Left renal pelvis (tissue), 4 donors: ENCODE data around the gene CANT1. TPM values are rescaled to one million over a fixed set of nuclear protein-coding genes. Genes with fewer than 3 reads are reported as not detected.

Source experiments
- DNase-seq, 4 donors: peaks; one replicate each; pipeline ENCODE4 v3.0.0-alpha.2; 2013; ENCODE audit warnings: low read depth in 4 of 4, low spot score in 3 of 4
- polyA plus RNA-seq, 4 donors: library from polyadenylated mRNA; unstranded; fragments of 120-200 nt; gene quantifications; one replicate each; pipeline ENCODE4 v1.2.1, GENCODE V29; 2013; ENCODE audit not compliant: insufficient read length in 4 of 4

CANT1 gene
- 10 to 100 TPM; 40.0 to 55.6 (median 45.9) TPM for polyA plus RNA-seq

- DNase-seq: peak; percentile 77 to 82 (median 80)
Observed at GRCh38 chr17:79009397-79010303, at the start of gene CANT1. Gene CANT1, minus strand, starts transcription at chr17:79009764. Its CDS starts 12,142 bp downstream, at chr17:78997622.

GRCh38 chr17:79057737-79058385 lies 48.3 kb upstream of the CANT1 start:
- no peak for DNase-seq

DNA sequence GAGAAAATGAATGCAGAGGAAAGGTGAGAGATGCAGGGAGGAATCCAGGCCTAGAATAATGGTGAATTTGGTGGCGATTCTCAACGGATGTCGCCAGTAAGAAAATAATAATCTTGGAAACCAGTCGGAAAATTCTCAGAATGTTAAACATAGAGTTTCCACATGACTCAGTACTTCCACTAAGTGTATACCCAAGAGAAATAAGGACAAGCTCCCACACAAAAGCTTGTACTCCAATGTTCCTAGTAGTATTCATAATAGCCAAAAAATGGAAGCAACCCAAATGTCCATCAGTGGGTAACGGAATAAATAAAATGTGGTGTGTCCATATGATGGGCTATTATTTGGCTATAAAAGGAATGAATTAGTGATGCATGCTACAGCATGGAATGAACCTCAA lies 45.6 kb upstream of the CANT1 start:
- no peak for DNase-seq

- DNase-seq: no peak
Observed at GRCh38 chr17:79054200-79054960, 44.8 kb upstream of the CANT1 start.

- no peak for DNase-seq
Observed at GRCh38 chr17:79053251-79053925, 43.8 kb upstream of the CANT1 start.

DNA sequence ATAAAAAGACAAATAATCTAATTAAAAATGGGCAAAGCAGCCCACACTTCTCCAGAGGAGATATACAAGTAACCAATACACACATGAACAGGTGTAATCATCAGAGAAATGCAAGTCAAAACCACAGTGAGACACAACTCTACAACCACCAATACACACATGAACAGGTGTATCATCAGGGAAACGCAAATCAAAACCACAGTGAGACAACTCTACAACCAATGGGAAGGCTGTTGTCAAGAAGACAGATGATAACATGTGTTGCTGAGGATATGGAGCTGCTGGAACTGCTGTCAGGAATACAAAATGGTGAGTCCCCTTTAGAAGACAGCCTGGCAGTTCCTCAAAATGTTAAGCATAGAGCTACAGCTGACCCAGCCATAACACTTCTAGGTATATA lies 42.6 kb upstream of the CANT1 start:
- DNase-seq: no peak

GRCh38 chr17:79051306-79051705 lies 41.7 kb upstream of the CANT1 start:
- DNase-seq: no peak

GRCh38 chr17:79050551-79050950 lies 41.0 kb upstream of the CANT1 start:
- DNase-seq: no peak

DNA sequence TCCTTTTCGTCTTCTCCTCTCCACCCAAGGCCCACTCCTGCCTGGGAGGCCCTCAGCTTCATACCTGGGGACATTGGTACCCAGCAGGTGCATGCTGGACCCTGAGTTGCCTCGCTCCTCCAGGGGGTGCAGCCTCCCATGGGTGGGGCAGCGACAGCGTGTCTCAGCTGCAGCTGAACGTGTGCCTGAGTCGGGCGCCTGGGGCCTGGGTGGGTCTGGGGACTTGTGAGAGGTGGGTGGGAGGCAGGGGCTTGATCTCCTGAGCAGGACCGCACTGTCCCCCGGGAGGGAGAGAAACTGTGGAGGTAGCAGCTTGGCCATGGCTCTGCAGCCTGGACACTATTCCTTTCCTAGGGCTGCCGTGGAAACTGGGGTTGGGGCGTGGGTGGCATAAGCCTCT lies 40.3 kb upstream of the CANT1 start:
- no peak for DNase-seq

GRCh38 chr17:79048826-79049755 lies 39.5 kb upstream of the CANT1 start:
- DNase-seq: no peak

- no peak for DNase-seq
Observed at GRCh38 chr17:79047923-79048825, 38.6 kb upstream of the CANT1 start.

DNA sequence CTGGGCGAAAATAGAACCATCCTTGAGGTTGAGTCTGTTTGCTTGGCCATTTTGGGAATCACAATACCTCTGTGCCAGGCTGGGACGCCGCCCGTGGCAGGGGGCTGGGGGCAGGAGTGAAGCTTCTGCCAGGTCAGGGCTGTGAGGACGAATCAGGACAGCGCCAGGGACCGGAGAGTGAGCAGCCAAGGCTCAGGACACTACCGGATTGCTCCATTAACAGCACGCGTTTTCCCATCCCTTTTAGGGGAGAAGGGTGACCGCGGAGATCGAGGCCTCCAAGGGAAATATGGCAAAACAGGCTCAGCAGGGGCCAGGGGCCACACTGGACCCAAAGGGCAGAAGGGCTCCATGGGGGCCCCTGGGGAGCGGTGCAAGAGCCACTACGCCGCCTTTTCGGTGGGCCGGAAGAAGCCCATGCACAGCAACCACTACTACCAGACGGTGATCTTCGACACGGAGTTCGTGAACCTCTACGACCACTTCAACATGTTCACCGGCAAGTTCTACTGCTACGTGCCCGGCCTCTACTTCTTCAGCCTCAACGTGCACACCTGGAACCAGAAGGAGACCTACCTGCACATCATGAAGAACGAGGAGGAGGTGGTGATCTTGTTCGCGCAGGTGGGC lies 37.8 kb upstream of the CANT1 start:
- DNase-seq: no peak

DNA sequence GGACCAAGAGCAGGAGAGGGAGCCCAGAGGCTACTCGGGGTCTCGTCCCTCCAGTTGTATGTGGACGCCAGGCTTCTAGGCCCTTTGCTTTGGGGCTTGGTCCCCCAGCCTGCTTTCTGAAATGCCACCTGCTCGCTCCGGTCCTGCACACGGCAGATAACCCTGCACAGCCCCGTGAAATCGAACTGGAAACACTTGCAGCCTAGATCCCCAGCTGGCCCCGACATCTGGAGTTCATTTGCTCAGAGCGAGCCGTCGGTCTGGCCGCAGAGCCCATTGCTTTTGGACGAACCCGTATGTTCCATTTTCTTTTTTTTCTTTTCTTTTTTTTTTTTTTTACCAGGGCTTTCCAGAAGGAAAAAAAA lies 37.3 kb upstream of the CANT1 start:
- no peak for DNase-seq

DNA sequence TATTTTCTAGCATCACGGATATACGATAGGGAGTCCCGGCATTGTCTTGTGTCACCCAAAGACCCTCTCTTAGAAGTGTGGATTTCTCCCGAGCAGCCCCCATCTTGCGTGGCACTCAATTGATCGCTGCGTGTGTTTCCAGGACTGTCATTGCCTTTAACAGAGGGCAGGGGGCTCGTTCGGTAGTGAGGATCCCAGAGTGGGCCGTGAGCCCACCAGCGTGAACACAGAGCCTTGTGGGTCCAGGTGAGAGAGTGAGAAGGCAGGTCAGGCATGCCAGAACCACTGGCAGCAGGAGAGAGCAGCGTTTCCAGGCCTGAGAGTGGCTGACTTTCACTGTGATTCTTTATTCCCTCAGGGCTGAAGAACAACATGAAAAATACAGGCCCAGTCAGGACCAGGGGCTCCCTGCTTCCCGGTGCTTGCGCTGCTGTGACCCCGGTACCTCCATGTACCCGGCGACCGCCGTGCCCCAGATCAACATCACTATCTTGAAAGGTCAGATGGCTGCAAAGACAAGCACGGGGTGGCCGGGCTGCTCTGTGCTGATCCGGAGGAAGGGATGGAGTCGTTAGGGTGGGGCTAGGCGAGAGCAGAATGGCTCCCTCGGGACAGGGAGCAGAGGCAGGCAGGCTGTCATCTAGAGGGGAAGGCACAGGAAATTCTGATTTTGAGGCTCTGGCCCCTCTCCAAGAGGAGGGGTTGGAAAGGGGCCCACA lies 36.8 kb upstream of the CANT1 start:
- no peak for DNase-seq

- peak in 1 of 4 donors; percentile 31 for DNase-seq
Observed at GRCh38 chr17:79045842-79046196, 36.3 kb upstream of the CANT1 start.

DNA sequence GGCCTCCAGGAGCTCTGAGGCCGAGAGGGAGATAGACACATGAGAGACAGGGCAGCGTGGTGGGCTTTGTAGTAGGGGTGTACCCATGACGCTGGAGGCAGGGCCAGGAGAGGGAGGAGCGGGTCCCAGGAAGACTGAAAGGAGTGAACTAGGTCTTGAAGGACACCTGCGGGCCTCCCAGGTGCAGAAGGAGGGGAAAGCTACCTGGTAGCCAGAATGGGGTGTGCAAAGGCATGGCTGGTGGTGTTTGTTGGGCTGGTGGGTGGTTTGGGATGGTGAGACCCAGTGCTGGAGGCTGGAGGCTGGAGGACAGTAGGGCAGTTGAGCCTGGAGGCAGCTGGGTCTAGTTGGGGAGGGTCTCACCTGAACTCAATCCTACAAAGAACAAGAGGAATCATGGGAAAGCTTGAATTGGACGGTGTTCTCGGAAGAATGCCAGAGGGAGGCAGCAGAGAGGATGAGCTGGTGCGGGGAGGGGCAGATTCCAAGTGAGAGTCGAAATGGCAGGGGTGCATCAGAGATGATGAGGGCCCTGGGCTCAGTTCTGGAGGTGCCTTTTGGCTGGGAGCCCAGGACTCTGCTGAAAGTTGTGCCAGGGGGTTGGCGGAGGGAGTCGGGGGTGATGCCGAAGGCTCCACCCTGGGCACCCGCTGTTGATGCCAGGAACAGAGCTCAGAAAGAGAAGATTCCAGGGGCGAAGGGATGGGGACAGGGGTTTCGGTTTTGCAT lies 35.6 kb upstream of the CANT1 start:
- DNase-seq: no peak

GRCh38 chr17:79044462-79044861 lies 34.9 kb upstream of the CANT1 start:
- no peak for DNase-seq
